Measurements from ENCODE around the gene BZW1. TPM values are rescaled to one million over a fixed set of nuclear protein-coding genes. Genes with fewer than 3 reads are reported as not detected.
"Not testable (repeated sequence)": the region's sequence is repeated elsewhere in the genome, so short reads cannot be mapped to it uniquely, and the experiment has no call there.

The BZW1 gene
- total RNA-seq, 2 experiments from 2014 or later: 201 to 214 TPM

- no peak for DNase-seq
- Mint-ChIP-seq H3K27me3 (peaks cover 3% of the 10 kb centered on the region), H3K9me3 (no peaks in the 10 kb centered on the region), H3K4me1 (peaks cover 2% of the 10 kb centered on the region), H3K36me3 (ENCODE audit: low read depth) (peaks cover 2% of the 10 kb centered on the region), H3K4me3 (no peak overlapping the region), H3K27ac (no peak overlapping the region)
- ChIA-PET CTCF (interaction anchor here (0.5 to 1.6 kb wide), 5 partner anchors 9 to 833 kb away, joined by 3 to 5 read pairs (median 3); no protein-coding TSS in a partner anchor), POLR2A (no interaction called here)
Observed at GRCh38 chr2:200797242-200797770, 14.4 kb upstream of the BZW1 start.

GRCh38 chr2:200798514-200798913, 13.2 kb upstream of the BZW1 start:
- peaks cover 2% of the 10 kb centered on the region for H3K4me1 Mint-ChIP-seq
- no peak for DNase-seq
- CTCF ChIA-PET: interaction anchor here (1.4 to 1.6 kb wide), 2 partner anchors 10 kb away, joined by 4 to 5 read pairs; no protein-coding TSS in a partner anchor

GRCh38 chr2:200800458-200800857, 11.3 kb upstream of the BZW1 start:
- CTCF ChIA-PET: interaction anchor here (0.7 kb wide), 1 partner anchor 184 kb away, joined by 3 read pairs; no protein-coding TSS in a partner anchor
- POLR2A ChIA-PET: no interaction called here

More at GRCh38 chr2:200798514-200798913, 13.2 kb upstream of the BZW1 start:
- H3K27me3 Mint-ChIP-seq: peaks cover 5% of the 10 kb centered on the region
- no peak overlapping the region for H3K4me3 Mint-ChIP-seq
- H3K9me3 Mint-ChIP-seq: no peaks in the 10 kb centered on the region
- POLR2A ChIA-PET: no interaction called here
- peaks cover 2% of the 10 kb centered on the region for H3K36me3 Mint-ChIP-seq (ENCODE audit: low read depth)
- H3K27ac Mint-ChIP-seq: no peak overlapping the region

GRCh38 chr2:200801431-200801830, 10.3 kb upstream of the BZW1 start:
- H3K36me3 Mint-ChIP-seq (ENCODE audit: low read depth); DNase-seq; H3K27me3 Mint-ChIP-seq; H3K4me3 Mint-ChIP-seq; POLR2A ChIA-PET; H3K27ac Mint-ChIP-seq; CTCF ChIA-PET; H3K9me3 Mint-ChIP-seq; H3K4me1 Mint-ChIP-seq: not testable (repeated sequence)

More at GRCh38 chr2:200800458-200800857, 11.3 kb upstream of the BZW1 start:
- DNase-seq: no peak
- Mint-ChIP-seq H3K36me3 (ENCODE audit: low read depth) (peaks cover 2% of the 10 kb centered on the region), H3K4me1 (peaks cover 2% of the 10 kb centered on the region), H3K27me3 (peaks cover 4% of the 10 kb centered on the region), H3K27ac (no peak overlapping the region), H3K9me3 (no peaks in the 10 kb centered on the region), H3K4me3 (no peak overlapping the region)

GRCh38 chr2:200809506-200810251, 2.0 kb upstream of the BZW1 start:
- H3K4me3 Mint-ChIP-seq: peak overlapping the region; percentile 94
- H3K4me1 Mint-ChIP-seq: peaks cover 34% of the 10 kb centered on the region
- no peaks in the 10 kb centered on the region for H3K9me3 Mint-ChIP-seq
- no peaks in the 10 kb centered on the region for H3K27me3 Mint-ChIP-seq
- DNase-seq: no peak
- no peak overlapping the region for H3K27ac Mint-ChIP-seq
- H3K36me3 Mint-ChIP-seq (ENCODE audit: low read depth): peaks cover 21% of the 10 kb centered on the region
- ChIA-PET POLR2A (no interaction called here), CTCF (interaction anchor here (0.7 kb wide), 1 partner anchor 1956 kb away, joined by 3 read pairs; no protein-coding TSS in a partner anchor)

GRCh38 chr2:200810252-200810997, 1.3 kb upstream of the BZW1 start:
- peak overlapping the region; percentile 98 for H3K27ac Mint-ChIP-seq
- peaks cover 28% of the 10 kb centered on the region for H3K36me3 Mint-ChIP-seq (ENCODE audit: low read depth)
- H3K4me3 Mint-ChIP-seq: peak overlapping the region; percentile 94
- no peaks in the 10 kb centered on the region for H3K9me3 Mint-ChIP-seq
- CTCF ChIA-PET: interaction anchor here (0.7 kb wide), 1 partner anchor 1955 kb away, joined by 3 read pairs; no protein-coding TSS in a partner anchor
- POLR2A ChIA-PET: no interaction called here
- H3K27me3 Mint-ChIP-seq: no peaks in the 10 kb centered on the region
- peaks cover 40% of the 10 kb centered on the region for H3K4me1 Mint-ChIP-seq
- no peak for DNase-seq

GRCh38 chr2:200810998-200811332, 745 bp upstream of the BZW1 start:
- peaks cover 44% of the 10 kb centered on the region for H3K4me1 Mint-ChIP-seq
- ChIA-PET CTCF (no interaction called here), POLR2A (no interaction called here)
- H3K9me3 Mint-ChIP-seq: no peaks in the 10 kb centered on the region
- H3K36me3 Mint-ChIP-seq (ENCODE audit: low read depth): peaks cover 33% of the 10 kb centered on the region
- peak overlapping the region; percentile 94 for H3K4me3 Mint-ChIP-seq
- DNase-seq: no peak
- peak overlapping the region; percentile 98 for H3K27ac Mint-ChIP-seq
- H3K27me3 Mint-ChIP-seq: no peaks in the 10 kb centered on the region

GRCh38 chr2:200812122-200813022, 662 bp downstream of the BZW1 start:
- peak; percentile 60 for DNase-seq
- Mint-ChIP-seq H3K4me1 (peaks cover 47% of the 10 kb centered on the region), H3K4me3 (peak overlapping the region; percentile 94), H3K9me3 (no peaks in the 10 kb centered on the region), H3K27me3 (no peaks in the 10 kb centered on the region), H3K36me3 (ENCODE audit: low read depth) (peaks cover 44% of the 10 kb centered on the region), H3K27ac (peak overlapping the region; percentile 98)
- ChIA-PET CTCF (no interaction called here), POLR2A (no interaction called here)

GRCh38 chr2:200814276-200814815, 2.6 kb downstream of the BZW1 start:
- Mint-ChIP-seq H3K27me3 (no peaks in the 10 kb centered on the region), H3K36me3 (ENCODE audit: low read depth) (peaks cover 59% of the 10 kb centered on the region), H3K9me3 (no peaks in the 10 kb centered on the region), H3K4me1 (peaks cover 50% of the 10 kb centered on the region), H3K4me3 (peak overlapping the region; percentile 49), H3K27ac (peak overlapping the region; percentile 63)
- ChIA-PET CTCF (interaction anchor here (0.9 to 1.5 kb wide), 6 partner anchors 13 to 101 kb away, joined by 3 to 8 read pairs (median 4); partner anchors contain the start of gene NIF3L1), POLR2A (interaction anchor here (0.6 kb wide), 1 partner anchor 102 kb away, joined by 5 read pairs; no protein-coding TSS in a partner anchor)
- DNase-seq: peak; percentile 15

- no peak for DNase-seq
- ChIA-PET CTCF (interaction anchor here (1.0 to 1.5 kb wide), 6 partner anchors 13 to 102 kb away, joined by 3 to 8 read pairs (median 4); partner anchors contain the start of gene NIF3L1), POLR2A (no interaction called here)
- no peaks in the 10 kb centered on the region for H3K9me3 Mint-ChIP-seq
- H3K36me3 Mint-ChIP-seq (ENCODE audit: low read depth): peaks cover 59% of the 10 kb centered on the region
- H3K27ac Mint-ChIP-seq: no peak overlapping the region
- peaks cover 46% of the 10 kb centered on the region for H3K4me1 Mint-ChIP-seq
- no peaks in the 10 kb centered on the region for H3K27me3 Mint-ChIP-seq
- no peak overlapping the region for H3K4me3 Mint-ChIP-seq
Observed at GRCh38 chr2:200814917-200815316, 3.2 kb downstream of the BZW1 start.

- H3K9me3 Mint-ChIP-seq, H3K27ac Mint-ChIP-seq, POLR2A ChIA-PET, H3K4me3 Mint-ChIP-seq, DNase-seq, H3K27me3 Mint-ChIP-seq: not testable (repeated sequence)
- Mint-ChIP-seq H3K36me3 (ENCODE audit: low read depth) (peaks cover 66% of the 10 kb centered on the region), H3K4me1 (peaks cover 31% of the 10 kb centered on the region)
- CTCF ChIA-PET: interaction anchor here (0.7 to 2.2 kb wide), 8 partner anchors 10 to 70 kb away, joined by 3 to 5 read pairs (median 4); partner anchors contain the start of genes CLK1, NIF3L1 and PPIL3
Observed at GRCh38 chr2:200818732-200819131, 7.0 kb downstream of the BZW1 start.

All from activated CD4-positive, alpha-beta T cell treated with anti-CD3 and anti-CD28 coated beads, Interleukin-2, amount 10 ng/mL, durations not matched to agents 7 days and 5 days (primary cell).